Upper lobe of left lung (tissue), 4 donors: ENCODE results near the gene XIRP1.

Experiments used
- EP300 ChIP-seq, 4 donors: sonication (generic); formaldehyde crosslinking; IDR thresholded peaks; one replicate each; pipeline ENCODE4 v1.5.1; 2017; ENCODE audit warnings: antibody characterized with exemption in 4 of 4, control low read depth in 2 of 4
- POLR2AphosphoS5 ChIP-seq, 2 donors: sonication (generic); formaldehyde crosslinking; IDR thresholded peaks; one replicate each; pipeline ENCODE4 v1.5.1; 2017; ENCODE audit warnings: antibody characterized with exemption in 2 of 2
- TF ChIP-seq, protein P1 (sequence below), 6 experiments: fragments of 450-650 bp in 4 of 6; fragments of 200-600 bp in 2 of 6; sonication (generic) in 2 of 6; IDR thresholded peaks; one replicate each; pipeline ENCODE4 v1.5.1; 2016 to 2019; ENCODE audit warnings: antibody characterized with exemption in 6 of 6

- no peak for TF ChIP-seq POLR2AphosphoS5 (IDR thresholded peaks at IDR 0.05)
- TF ChIP-seq, protein P1, sequence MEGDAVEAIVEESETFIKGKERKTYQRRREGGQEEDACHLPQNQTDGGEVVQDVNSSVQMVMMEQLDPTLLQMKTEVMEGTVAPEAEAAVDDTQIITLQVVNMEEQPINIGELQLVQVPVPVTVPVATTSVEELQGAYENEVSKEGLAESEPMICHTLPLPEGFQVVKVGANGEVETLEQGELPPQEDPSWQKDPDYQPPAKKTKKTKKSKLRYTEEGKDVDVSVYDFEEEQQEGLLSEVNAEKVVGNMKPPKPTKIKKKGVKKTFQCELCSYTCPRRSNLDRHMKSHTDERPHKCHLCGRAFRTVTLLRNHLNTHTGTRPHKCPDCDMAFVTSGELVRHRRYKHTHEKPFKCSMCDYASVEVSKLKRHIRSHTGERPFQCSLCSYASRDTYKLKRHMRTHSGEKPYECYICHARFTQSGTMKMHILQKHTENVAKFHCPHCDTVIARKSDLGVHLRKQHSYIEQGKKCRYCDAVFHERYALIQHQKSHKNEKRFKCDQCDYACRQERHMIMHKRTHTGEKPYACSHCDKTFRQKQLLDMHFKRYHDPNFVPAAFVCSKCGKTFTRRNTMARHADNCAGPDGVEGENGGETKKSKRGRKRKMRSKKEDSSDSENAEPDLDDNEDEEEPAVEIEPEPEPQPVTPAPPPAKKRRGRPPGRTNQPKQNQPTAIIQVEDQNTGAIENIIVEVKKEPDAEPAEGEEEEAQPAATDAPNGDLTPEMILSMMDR (IDR thresholded peaks at IDR 0.05) = no peak
- TF ChIP-seq EP300 (IDR thresholded peaks at IDR 0.05) = no peak
Observed at GRCh38 chr3:39216176-39216790, 23.9 kb upstream of the XIRP1 start.
